GM21423 (cell line): ENCODE measurements around the gene IGSF23.
"Not testable (repeated sequence)": the region's sequence is repeated elsewhere in the genome, so short reads cannot be mapped to it uniquely, and the experiment has no call there.

Source experiments
- ATAC-seq: cut with Tn5 transposase; IDR thresholded peaks from one replicate; pipeline ENCODE4 v1.9.1; 2021; ENCODE audit warnings: mild to moderate bottlenecking, moderate library complexity; ENCODE audit not compliant: unreplicated experiment

IGSF23 gene

DNA sequence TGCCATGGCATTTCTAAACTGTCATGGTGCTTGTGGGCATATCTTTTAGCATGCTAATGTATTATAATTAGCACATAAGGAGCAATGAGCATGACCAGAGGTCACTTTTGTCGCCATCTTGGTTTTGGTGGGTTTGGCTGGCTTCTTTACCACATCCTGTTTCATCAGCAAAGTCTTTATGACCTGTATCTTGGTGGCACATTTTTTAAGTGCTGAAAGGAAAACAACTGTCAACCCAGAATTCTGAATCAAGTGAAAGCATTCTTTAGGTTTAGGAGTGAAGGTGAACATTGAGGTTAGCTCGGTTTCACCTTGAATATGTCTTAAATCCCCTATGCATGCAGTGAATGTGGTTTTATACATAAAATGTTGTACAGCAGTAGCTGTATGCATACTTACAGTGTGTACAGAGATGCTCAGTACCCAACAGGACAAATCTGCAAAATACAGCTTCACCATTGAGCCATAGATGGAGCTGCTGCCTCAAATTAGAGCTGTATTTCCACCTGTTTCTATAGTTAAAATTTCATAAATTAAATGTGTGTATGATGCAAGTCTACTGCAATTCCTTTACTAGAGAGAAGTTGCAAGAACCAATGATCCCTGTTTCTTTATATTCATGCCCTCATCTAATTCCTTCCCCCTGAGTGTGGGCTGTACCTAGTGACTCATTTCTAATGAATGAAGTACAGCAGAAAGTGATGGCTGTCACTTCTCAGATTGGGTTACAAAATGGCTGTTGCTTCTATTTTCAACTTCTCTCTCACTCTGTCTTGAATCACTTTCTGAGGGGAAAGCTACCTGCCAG, 25.2 kb upstream of the IGSF23 start:
- ATAC-seq: no peak

DNA sequence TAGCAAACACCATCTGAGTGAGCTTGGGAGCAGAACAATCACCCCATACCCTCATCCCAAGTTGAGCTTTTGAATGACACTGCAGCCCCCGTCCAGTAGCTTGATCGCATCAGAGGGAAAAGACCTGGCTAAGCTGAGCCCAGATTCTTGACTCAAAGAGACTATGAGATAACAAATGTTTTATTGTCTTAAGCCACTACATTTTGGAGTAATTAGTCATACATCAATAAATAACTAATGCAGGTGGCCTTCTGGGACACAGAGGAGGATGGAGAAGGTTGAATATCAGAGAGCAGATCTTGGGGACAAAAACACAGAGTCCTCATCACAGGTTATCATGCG, 24.6 kb upstream of the IGSF23 start:
- ATAC-seq: no peak

DNA sequence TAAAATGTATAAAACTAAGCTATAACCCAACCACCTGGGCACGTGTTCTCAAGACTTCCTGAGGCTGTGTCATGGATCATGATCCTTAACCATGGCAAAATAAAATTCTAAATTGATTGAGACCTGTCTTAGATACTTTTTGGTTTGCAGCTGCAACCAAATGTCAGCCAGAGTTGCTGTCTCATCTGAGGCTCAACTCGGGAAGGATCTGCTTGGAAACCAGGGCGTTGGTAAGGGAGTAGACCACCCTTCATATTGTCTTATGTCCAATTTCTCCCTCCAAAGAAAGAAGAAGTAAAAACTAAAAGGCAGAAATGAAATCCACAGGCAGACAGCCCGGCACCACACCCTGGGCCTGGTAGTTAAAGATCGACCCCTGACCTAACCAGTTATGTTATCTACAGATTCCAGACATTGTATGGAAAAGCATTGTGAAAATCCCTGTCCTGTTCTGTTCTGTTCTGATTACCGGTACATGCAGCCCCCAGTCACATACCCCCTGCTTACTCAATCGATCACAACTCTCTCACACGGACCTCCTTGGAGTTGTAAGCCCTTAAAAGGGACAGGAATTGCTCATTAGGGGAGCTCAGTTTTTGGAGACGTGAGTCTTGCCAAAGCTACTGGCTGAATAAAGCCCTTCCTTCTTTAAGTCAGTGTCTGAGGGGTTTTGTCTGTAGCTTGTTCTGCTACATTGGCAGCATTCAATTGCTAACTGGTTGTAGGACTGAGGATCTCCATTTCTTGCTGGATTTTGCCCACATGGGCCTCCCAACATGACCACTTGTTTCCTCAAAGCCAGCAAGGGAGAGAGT, 22.9 kb upstream of the IGSF23 start:
- ATAC-seq: no peak

DNA sequence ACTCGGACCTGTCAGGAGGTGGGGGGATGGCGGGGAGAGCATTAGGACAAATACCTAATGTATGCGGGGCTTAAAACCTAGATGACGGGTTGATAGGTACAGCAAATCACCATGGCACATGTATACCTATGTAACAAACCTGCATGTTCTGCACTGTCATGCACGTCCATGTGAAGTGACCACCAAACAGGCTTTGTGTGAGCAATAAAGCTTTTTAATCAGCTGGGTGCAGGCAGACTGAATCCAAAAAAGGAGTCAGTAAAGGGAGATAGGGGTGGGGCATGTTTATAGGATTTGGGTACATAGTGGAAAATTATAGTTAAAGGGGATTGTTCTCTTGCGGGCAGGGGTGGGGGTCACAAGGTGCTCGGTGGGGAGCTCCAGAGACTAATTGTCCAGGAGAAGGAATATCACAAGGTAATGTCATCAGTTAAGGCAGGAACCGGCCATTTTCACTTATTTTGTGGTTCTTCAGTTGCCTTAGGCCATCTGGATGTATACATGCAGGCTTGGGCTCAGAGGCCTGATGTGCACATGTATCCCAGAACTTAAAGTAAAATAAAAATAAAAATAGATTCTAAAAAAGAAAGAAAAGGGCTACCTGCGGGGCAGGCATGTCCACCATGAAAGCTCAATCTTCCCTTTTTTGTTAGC, 21.9 kb upstream of the IGSF23 start:
- not testable (repeated sequence) for ATAC-seq

DNA sequence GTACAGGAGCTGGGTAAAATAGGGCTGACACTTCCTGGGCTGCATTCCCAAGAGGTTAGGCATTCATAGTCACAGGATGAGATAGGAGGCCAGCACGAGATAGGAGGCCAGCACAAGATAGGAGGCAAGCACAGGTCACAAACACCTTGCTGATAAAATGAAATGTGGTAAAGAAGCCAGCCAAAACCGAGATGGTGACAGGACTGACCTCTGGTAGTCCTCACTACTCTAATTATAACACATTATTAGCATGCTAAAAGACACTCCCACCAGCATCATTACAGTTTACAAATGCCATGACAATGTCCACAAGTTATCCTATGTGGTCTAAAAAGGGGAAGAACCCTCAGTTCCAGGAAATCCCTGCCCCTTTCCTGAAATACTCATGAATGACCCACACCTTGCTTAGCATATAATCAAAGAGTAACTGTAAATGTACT, 20.9 kb upstream of the IGSF23 start:
- no peak for ATAC-seq

DNA sequence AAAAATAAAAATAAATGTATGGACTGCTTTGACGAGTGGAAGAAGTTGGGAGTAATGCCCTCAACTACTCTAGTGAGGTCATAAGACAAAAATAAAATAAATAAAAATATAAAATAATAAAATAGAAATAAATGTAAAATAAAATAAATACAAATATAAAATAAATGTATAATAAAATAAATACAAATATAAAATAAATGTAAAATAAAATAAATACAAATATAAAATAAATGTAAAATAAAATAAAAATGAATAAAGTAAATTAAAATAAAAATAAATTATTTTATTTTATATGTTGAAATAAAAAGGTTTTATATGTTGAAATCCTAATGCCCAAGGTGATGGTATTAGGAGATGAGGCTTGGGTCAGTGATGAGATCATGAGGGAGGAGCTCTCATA, 20.1 kb upstream of the IGSF23 start:
- no peak for ATAC-seq

DNA sequence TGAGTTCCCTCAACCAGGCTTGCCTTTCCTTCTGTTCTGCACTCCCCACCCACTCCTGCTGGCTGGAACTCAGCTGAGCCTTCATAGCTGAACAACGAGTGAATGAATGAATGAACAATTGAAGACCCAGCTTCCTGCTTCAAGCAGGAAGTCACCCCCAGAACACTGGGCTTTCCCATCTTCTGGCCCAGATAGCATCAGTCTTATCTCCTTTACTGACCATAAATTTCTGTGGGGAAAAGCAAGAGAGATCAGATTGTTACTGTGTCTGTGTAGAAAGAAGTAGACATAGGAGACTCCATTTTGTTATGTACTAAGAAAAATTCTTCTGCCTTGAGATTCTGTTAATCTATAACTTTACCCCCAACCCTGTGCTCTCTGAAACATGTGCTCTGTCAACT, 19.5 kb upstream of the IGSF23 start:
- ATAC-seq: not testable (repeated sequence)

DNA sequence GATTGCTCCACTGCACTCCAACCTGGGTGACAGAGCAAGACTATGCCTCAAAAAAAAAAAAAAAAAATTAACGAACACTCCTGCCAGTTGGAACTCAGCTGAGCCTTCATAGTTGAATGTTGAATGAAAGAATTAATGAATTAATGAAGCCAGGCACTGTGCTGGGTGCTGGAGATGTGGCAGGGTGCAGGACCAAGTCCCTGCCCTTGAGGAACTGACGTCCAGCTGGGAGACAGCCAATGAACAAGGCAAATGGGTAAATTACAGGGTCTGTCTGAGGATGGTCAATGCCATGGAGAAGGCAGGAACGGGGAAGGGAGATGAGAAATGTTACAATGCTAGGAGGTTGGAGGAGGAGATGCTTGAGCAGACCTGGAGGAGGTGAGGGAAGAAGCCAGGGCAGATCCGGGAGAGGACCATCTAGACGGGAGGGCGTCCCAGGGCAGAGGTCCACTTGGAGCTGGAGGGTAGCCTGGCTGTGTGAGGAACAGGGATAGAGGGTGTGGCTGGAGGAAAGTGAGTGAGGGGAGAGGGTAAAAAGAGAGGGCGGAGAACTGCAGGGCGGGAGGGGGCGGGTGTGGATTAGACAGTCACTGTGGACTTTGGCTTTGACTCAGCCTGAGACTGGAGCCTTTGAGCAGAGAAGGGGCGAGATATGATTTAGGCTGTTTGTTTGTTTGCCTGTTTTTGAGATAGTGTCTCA, 16.8 kb upstream of the IGSF23 start:
- ATAC-seq: no peak

DNA sequence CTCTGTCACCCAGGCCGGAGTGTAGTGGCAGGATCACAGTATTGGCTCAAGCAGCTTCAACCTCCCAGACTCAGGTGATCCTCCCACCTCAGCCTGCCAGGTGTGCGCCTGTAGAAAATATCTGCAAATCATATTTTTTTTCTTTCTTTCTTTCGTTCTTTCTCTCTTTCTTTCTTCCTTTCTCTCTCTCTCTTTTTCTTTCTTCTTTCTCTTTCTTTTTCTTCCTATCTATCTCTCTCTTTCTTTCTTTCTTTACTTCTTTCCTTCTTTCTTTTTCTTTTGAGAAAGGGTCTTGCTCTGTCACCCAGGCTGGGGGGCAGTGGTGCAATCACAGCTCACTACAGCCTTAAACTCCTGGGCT, 16.3 kb upstream of the IGSF23 start:
- no peak for ATAC-seq

DNA sequence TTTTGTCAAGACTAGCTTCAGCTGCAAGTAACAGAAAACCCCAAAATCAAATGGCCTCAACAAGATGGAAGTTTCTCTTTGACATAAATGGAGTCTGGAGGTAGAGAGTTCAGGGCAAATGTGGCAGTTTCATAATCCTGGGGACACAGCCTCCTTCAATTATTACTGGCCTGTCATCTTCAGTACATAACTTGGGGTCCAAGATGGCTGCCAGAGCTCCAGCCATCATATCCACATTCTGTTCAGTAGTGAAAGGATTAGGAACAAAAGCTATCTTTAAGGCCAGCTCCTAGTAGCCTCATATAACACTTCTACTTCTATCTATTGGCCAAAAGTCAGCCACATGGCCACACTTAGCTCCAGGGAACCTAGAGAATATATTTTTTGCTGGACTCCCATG, 15.0 kb upstream of the IGSF23 start:
- ATAC-seq: no peak

DNA sequence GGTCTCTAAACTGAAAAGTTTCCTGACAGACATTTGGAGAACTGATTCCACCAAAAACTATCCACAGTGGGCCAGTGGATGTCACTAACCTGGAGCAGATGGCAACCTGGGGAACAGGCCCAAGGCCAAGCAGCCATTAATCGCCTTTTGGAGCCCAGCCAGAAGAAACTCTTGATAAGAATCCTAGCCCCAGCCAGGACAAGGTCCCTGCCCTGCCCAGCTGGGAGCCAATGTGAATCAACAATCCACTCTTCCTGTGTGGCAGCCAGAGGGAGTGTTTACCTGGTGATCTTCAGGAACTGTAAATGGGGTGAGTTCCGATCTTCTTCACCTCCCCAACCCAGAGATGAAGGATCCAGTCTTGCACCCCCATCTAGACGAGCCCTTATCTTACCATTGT, 14.5 kb upstream of the IGSF23 start:
- ATAC-seq: no peak

DNA sequence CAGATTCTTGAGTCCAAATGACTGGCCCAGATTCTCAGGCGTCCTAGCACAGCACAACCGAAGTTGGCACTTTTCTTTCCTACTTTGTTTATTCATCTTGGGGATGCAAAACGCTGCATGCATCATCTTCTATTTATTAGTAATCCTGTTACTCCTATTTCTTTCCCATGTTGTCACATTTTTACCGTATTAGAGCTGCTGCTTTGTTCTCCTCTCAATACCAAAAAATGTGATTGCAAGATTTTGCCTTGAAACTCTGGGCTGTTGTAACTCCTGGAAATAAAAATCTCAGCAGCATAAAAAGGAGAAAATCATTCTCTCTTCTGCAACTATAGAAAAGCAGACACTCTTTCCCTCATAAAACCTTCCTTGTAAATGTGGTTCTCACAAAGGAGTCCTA, 12.9 kb upstream of the IGSF23 start:
- ATAC-seq: no peak

DNA sequence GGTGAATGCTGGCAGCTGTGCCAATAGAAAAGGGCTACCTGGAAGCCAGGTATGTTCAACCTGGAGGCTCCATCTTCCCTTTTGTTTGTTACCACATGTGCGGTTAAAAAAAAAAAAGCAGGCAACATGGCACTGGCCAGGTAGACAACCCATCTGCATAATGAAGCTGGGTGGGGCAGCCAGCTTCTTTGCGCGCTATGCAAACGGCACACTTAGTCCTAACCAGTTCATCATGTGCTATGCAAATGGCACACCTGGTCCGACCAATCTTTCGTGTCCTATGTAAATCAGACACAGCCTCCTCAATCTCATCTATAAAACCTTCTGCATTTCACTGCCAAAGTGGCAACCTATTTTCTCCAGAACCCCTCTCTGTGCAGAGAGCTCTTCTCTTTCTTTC, 11.3 kb upstream of the IGSF23 start:
- ATAC-seq: no peak

DNA sequence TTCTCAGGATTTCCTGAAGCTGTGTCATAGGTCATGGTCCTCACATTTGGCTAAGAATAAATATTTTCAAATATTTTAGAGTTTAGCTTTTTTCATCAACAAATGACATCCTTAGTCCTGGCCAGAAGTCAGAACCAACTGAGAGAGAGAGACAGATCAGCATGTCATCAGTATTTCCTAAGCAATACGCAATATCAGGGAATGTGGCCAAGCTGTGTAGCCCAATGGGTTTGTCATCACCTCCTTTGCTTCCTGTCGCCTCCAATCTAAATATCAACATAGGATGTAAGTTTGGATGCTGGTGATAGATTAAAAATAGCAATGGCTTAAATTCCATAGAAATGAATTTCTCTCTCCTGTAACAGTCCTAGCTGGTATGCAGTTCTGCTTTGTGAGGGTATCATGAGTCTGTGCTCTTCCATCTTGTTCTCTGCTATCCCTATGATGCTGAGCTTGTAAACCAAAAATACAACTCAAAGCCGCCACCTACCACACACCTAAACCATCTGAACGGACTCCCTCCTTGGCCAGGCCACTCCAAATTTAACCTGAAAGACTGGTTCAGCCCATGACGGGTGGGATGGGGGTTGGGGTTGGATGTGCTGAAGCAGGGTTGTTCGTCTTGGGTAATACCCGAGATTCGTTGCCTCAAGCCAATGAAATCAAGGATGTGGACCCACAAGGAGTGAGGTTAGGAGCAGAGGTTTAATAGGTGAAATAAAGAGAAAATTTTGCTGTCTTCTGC, 10.0 kb upstream of the IGSF23 start:
- ATAC-seq: no peak

DNA sequence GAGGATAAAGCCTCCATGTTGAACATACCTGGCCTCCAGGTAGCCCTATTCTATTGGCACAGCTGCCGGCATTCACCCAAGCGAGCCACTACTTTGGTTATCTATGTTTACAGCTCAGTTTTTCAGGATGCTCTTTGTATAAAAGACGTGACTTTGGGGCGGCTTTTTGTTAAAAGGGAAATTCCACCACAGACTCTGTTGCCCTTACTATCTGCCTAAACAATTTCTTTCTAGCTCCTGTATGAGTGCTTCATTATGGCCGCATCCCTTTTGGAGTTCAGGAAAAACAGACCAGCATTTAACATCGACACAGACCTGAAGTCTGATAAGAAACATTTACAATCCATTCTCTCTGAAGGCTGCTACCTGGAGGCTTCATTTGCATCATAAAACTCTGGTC, 9.1 kb upstream of the IGSF23 start:
- no peak for ATAC-seq

DNA sequence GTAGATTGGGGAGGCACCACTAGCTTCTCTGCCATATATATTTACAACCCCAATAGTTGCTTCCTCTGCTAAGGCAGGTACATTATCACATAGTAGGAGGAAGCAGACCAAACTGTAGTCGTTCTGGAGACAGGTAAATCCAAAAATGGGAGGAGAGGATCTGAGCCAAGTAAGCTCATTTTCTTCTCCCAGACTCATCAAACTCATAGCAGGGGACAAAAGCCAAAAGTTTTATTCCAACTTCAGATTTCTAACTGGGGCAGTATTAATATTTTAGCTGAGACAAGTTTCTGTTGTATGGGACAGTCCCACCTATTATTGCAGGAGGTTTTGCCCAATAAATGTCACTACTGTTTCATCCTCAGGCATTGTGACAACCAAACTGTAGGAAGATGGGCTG, 7.8 kb upstream of the IGSF23 start:
- ATAC-seq: no peak

DNA sequence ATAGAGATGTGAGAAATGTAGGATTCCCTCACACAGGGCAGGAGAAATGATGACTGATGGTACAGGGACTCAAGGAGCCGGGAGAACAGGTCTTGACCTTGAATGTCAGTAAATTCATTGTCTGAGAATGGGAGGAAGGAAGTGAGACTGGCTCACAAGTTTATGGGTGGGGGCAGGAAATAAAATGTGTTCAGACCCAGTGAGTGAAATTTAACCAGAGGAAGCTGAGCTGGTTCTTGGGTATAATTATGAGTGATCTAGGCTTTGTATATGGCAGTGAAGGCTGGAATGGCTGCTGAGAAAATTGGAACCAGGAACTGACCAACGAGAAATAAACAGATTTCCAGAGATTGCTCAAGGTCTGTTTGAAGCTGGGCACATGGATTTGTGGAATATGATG, 6.3 kb upstream of the IGSF23 start:
- no peak for ATAC-seq

DNA sequence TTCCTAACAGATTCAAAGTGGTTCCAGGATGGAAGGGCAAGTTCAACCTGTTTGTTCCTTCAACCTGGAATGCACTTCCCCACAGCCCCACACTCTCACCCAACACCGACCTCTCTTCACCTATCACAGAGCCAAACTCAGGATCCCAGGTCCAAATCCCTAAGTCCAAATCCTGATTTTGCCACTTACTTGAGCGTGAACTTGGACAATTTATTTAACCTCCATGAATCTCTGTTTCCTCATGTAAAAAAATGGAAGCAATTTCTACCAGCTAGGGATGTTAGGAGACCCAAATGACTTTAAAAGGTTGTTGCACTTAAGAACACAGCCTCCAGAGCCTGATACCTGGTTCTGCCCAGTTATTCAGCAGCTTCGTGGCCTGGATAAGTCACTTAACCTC, 5.4 kb upstream of the IGSF23 start:
- ATAC-seq: no peak

DNA sequence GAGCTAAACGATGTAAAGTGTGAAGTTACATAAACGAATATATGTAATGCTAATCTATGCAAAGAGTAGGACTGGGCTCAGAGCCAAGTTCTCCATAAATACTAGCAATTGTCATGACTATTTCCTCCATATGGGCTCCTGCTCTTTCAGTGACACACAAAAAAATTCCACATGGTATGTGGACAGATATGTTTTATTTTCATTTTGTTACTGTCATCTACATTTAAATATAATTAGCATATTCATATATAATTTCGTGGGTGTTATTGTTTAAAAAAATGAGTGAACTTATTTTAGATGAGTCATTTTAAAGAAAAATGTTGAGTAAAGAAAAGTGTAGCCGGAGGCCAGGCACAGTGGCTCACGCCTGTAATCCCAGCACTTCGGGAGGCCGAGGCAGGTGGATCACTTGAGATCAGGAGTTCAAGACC, 5.0 kb upstream of the IGSF23 start:
- ATAC-seq: no peak

DNA sequence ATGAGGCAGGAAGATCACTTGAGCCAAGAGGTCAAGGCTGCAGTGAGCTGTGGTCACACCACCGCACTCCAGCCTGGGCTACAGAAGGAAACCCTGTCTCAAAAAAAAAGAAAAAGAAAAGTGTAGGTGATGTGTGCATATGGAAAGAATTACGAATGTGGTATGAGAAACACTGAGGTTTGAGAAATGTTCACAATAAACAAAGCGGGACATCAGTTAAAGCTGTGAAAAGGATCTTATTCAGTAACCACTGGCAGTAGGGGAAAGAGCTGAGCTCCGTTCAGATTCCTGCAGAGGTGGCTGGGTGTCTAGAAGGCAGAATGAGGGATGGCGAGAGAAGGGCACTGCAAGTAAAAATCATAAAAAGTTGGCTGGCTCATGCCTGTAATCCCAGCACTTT, 4.1 kb upstream of the IGSF23 start:
- ATAC-seq: no peak

DNA sequence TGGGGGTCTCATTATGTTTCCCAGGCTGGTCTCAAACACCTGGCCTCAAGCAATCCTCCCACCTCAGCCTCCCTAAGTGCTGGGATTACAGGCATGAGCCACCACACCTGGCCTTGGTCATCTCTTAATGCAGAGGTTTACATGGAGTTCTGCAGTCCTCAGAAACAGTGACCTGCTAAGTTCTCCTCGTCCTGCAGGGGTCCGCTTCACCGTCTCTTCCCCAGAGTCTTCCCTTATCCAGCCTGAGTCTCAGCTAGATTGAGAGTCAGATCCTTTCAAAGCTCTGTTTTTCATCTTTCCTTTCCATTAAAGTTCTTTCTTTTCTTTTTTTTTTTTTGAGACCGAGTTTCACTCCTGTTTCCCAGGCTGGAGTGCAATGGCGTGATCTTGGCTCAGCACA, 2.9 kb upstream of the IGSF23 start:
- ATAC-seq: not testable (repeated sequence)
